WERI-Rb-1 (cell line): ENCODE data around the gene CNNM4.

Experiments
- DNase-seq: peaks from one replicate; pipeline ENCODE4 v3.0.0-alpha.2; 2020
- H3K27ac ChIP-seq: fragments of 250-450 bp; sonication (Bioruptor Pico); 2 replicates; pipeline ENCODE4 v1.5.1; 2020; ENCODE audit warnings: mild to moderate bottlenecking, moderate library complexity
- H3K27me3 ChIP-seq: fragments of 250-450 bp; sonication (Bioruptor Pico); 2 replicates; pipeline ENCODE4 v1.5.1; 2021; ENCODE audit warnings: mild to moderate bottlenecking, low read depth, moderate library complexity; ENCODE audit not compliant: insufficient read depth, severe bottlenecking
- H3K36me3 ChIP-seq: fragments of 250-450 bp; sonication (Bioruptor Pico); 2 replicates; pipeline ENCODE4 v1.5.1; 2020; ENCODE audit warnings: mild to moderate bottlenecking, moderate library complexity
- H3K4me3 ChIP-seq: 2 replicates; pipeline ENCODE4 v1.5.1; 2011; ENCODE audit warnings: low read depth, mild to moderate bottlenecking, control low read depth, low read length
- H3K9me3 ChIP-seq: fragments of 250-450 bp; sonication (Bioruptor Pico); 2 replicates; pipeline ENCODE4 v1.5.1; 2021; ENCODE audit warnings: mild to moderate bottlenecking, moderate library complexity; ENCODE audit not compliant: severe bottlenecking
- TF ChIP-seq, protein P1 (sequence below): IDR thresholded peaks from 2 replicates; pipeline ENCODE4 v1.5.1; 2011; ENCODE audit warnings: low read depth, mild to moderate bottlenecking, control low read depth, inconsistent platforms, low read length

CNNM4 gene

GRCh38 chr2:96822786-96823185 lies 62.1 kb downstream of the CNNM4 start:
- TF ChIP-seq, protein P1, sequence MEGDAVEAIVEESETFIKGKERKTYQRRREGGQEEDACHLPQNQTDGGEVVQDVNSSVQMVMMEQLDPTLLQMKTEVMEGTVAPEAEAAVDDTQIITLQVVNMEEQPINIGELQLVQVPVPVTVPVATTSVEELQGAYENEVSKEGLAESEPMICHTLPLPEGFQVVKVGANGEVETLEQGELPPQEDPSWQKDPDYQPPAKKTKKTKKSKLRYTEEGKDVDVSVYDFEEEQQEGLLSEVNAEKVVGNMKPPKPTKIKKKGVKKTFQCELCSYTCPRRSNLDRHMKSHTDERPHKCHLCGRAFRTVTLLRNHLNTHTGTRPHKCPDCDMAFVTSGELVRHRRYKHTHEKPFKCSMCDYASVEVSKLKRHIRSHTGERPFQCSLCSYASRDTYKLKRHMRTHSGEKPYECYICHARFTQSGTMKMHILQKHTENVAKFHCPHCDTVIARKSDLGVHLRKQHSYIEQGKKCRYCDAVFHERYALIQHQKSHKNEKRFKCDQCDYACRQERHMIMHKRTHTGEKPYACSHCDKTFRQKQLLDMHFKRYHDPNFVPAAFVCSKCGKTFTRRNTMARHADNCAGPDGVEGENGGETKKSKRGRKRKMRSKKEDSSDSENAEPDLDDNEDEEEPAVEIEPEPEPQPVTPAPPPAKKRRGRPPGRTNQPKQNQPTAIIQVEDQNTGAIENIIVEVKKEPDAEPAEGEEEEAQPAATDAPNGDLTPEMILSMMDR, result no peak
- Histone ChIP-seq H3K27ac (no peak overlapping the region), H3K27me3 (no peaks in the 10 kb centered on the region), H3K9me3 (no peaks in the 10 kb centered on the region), H3K4me3 (no peak overlapping the region), H3K36me3 (peaks cover 79% of the 10 kb centered on the region)
- no peak for DNase-seq

DNA sequence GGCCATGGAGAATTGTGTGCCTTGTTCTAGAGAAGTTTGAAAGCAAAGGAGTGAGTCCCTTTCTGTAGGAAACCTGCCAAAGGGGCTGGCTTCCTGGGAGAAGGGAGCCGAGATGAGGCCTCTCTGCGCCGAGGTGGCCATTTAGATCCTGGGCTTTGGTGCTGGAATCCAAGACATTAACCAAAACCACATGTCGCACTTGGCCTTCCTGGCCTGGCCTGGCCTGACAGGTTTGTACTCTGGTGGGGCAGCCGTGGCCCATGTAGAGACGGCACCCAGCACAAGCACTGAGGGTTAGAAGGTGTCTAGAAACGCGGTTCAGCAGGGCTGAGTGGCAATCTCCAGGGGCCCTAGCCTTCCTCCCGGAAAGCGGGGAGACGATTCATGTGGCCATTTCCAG lies 62.5 kb downstream of the CNNM4 start:
- H3K36me3 ChIP-seq, result peaks cover 80% of the 10 kb centered on the region
- no peaks in the 10 kb centered on the region for H3K27me3 ChIP-seq
- no peaks in the 10 kb centered on the region for H3K9me3 ChIP-seq
- TF ChIP-seq, protein P1, result no peak
- DNase-seq, result no peak
- H3K4me3 ChIP-seq, result no peak overlapping the region
- H3K27ac ChIP-seq, result no peak overlapping the region

- Histone ChIP-seq H3K27ac (no peak overlapping the region), H3K27me3 (no peaks in the 10 kb centered on the region), H3K36me3 (peaks cover 79% of the 10 kb centered on the region), H3K9me3 (no peaks in the 10 kb centered on the region), H3K4me3 (no peak overlapping the region)
- no peak for DNase-seq
- TF ChIP-seq, protein P1, result no peak
Measured at GRCh38 chr2:96824079-96824870, 63.6 kb downstream of the CNNM4 start.

DNA sequence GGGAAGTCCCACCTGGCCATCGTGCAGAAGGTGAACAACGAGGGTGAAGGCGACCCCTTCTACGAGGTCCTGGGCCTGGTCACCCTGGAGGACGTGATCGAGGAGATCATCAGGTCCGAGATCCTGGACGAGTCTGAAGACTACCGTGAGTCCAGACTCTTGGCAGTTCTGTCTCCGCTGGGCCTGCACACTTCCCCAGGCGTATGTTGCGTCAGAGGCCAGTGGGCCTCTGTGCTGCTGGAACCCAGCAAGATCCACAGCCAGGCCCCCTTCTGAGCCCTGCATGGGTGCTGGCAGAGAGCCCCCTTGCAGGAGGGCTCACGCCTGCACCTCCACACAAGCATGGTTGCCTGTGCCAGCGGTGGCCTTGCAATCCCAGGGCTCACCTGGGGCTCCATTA lies 64.4 kb downstream of the CNNM4 start:
- no peak for DNase-seq
- H3K4me3 ChIP-seq, result no peak overlapping the region
- no peak overlapping the region for H3K27ac ChIP-seq
- no peaks in the 10 kb centered on the region for H3K27me3 ChIP-seq
- no peaks in the 10 kb centered on the region for H3K9me3 ChIP-seq
- peaks cover 78% of the 10 kb centered on the region for H3K36me3 ChIP-seq
- TF ChIP-seq, protein P1, result no peak

DNA sequence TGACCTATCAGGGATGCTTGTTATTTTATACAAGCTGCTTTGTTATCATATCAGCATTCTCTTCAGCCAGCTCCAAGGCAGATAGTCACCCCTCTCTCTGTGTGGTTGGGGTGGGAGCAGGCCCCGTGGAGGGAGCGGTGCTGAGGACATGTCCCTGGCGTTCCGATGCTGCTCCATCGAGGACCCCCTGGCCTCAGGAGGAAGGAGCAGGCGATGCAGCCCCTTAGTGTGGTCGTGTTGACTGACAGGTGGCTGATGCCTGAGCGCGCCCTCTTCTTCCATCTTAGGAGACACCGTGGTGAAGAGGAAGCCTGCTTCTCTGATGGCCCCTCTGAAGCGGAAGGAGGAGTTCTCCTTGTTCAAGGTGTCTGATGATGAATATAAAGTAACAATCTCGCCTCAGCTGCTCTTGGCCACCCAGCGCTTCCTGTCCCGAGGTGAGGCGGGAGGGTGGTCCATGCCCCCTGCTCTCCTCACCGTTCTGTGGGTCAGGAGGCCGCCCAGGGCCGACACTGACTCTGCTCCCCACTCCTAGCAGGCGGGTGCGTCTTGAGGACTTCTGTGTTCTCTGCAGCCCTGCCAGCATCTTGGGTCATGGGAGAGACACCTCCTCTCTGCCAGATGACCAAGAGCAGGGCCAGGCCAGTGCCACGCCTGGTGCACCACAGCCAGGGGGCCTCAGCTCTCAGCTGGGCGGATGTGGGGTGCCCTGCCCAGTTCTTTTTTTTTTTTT lies 66.0 kb downstream of the CNNM4 start:
- no peak overlapping the region for H3K4me3 ChIP-seq
- peaks cover 83% of the 10 kb centered on the region for H3K36me3 ChIP-seq
- H3K27me3 ChIP-seq, result no peaks in the 10 kb centered on the region
- TF ChIP-seq, protein P1, result no peak
- no peak overlapping the region for H3K27ac ChIP-seq
- no peak for DNase-seq
- no peaks in the 10 kb centered on the region for H3K9me3 ChIP-seq
